SH-SY5Y (cell line): ENCODE measurements around the gene BTC.

ENCODE experiments used
- GATA2 ChIP-seq: IDR thresholded peaks from 2 replicates; pipeline ENCODE4 v1.6.1; 2011; ENCODE audit warnings: mild to moderate bottlenecking, low read depth, low read length
- GATA3 ChIP-seq: IDR thresholded peaks from 2 replicates; pipeline ENCODE4 v1.6.1; 2011; ENCODE audit warnings: low read depth, mild to moderate bottlenecking, low read length, moderate library complexity

DNA sequence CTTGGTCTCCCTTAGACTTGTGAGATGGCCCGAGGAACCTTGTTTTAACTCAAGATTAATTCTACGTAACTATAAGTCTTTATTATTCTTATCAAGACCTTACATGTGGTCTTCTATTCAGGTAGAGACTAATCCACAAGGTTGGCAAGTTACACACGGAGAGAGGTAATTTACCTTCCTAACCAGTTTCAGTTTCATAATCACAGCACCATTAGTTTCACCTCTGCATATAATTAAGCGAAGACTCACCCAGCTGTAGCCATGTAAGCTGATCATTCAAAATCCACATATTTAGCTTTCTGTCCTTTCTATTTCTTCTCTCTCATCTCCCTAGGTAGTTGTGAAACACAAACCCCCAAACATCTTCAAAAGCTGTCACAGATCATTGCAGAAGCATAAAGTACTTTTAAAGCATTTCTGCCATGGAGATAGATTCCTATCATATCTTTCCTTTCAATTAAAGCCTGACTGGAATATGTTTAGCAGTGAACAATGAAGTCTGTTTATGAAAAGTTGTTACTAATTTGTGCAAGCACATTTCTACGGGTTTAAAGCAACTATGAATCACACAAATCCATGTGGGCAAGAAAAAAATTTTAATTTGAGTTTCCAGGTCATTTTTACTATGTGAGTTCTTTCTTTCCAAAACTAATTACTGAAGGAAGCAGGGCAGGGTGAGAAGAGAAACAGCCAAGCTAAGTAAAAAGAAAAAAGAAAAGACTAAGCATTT, 78.5 kb downstream of the BTC start:
- TF ChIP-seq GATA3 (no peak), GATA2 (no peak)
